PC-9 (cell line): ENCODE measurements around the gene OAS2. TPM values are rescaled to one million over a fixed set of nuclear protein-coding genes. Genes with fewer than 3 reads are reported as not detected.

Experiments used
- BruUV-seq: library from RNA; stranded (reverse); fragments of 400-500 nt; replicated peaks from 2 replicates; lab custom pipeline; 2021; lab: Mats Ljungman, UMichigan
- CTCF ChIA-PET: fragments of 300-600 bp; sonication (Branson Sonifier 250); formaldehyde crosslinking; loops from one replicate; lab custom pipeline; 2022; ENCODE audit warnings: antibody characterized with exemption; lab: Charles Lee
- POLR2A ChIA-PET: fragments of 300-600 bp; sonication (Branson Sonifier 250); formaldehyde crosslinking; loops from one replicate; lab custom pipeline; 2022; ENCODE audit warnings: antibody characterized with exemption; ENCODE audit not compliant: unreplicated experiment; lab: Charles Lee
- DNase-seq, 2 experiments: peaks; one replicate each; pipeline versions ENCODE4 v3.0.0 to v3.0.0-alpha.2; 2015 to 2022; ENCODE audit warnings: mixed read lengths in 1 of 2
- H2AFZ ChIP-seq: fragments of 200-600 bp; sonication (generic); 2 replicates; pipeline ENCODE4 v1.8.1; 2017; ENCODE audit warnings: antibody characterized with exemption
- H3F3A ChIP-seq: fragments of 200-600 bp; sonication (generic); 2 replicates; pipeline ENCODE4 v1.8.1; 2017; ENCODE audit warnings: antibody characterized with exemption, mild to moderate bottlenecking, low read depth; ENCODE audit not compliant: insufficient read depth
- H3K27ac ChIP-seq: fragments of 200-600 bp; sonication (generic); 2 replicates; pipeline ENCODE4 v1.6.1; 2016; ENCODE audit warnings: mixed run types
- H3K27me3 ChIP-seq: fragments of 200-600 bp; sonication (generic); 2 replicates; pipeline ENCODE4 v1.6.1; 2016; ENCODE audit warnings: low read depth, mixed run types; ENCODE audit not compliant: insufficient read depth
- H3K36me3 ChIP-seq: fragments of 200-600 bp; sonication (generic); 2 replicates; pipeline ENCODE4 v1.6.1; 2016; ENCODE audit warnings: low read depth, mixed run types
- H3K4me1 ChIP-seq: fragments of 200-600 bp; sonication (generic); replicated peaks from 2 replicates; pipeline ENCODE4 v1.6.1; 2016; ENCODE audit warnings: mixed run types; ENCODE audit not compliant: insufficient read depth
- H3K4me2 ChIP-seq: fragments of 200-600 bp; sonication (generic); 2 replicates; pipeline ENCODE4 v1.6.1; 2017; ENCODE audit warnings: mixed run types
- H3K4me3 ChIP-seq: fragments of 200-600 bp; sonication (generic); 2 replicates; pipeline ENCODE4 v1.6.1; 2016; ENCODE audit warnings: mixed run types
- H3K79me2 ChIP-seq: fragments of 200-600 bp; sonication (generic); 2 replicates; pipeline ENCODE4 v1.6.1; 2017; ENCODE audit warnings: low read depth, mixed run types
- H3K9me2 ChIP-seq: fragments of 200-600 bp; sonication (generic); 2 replicates; pipeline ENCODE4 v1.8.1; 2017; ENCODE audit warnings: mild to moderate bottlenecking; ENCODE audit not compliant: insufficient read depth
- H3K9me3 ChIP-seq: fragments of 200-600 bp; sonication (generic); 2 replicates; pipeline ENCODE4 v1.8.1; 2016; ENCODE audit warnings: low read depth; ENCODE audit not compliant: insufficient read depth
- H4K20me1 ChIP-seq: fragments of 200-600 bp; sonication (generic); 2 replicates; pipeline ENCODE4 v1.8.1; 2017; ENCODE audit not compliant: insufficient read depth
- EZH2 ChIP-seq: fragments of 200-600 bp; sonication (generic); IDR thresholded peaks from 2 replicates; pipeline ENCODE4 v1.8.0; 2017; ENCODE audit warnings: antibody characterized with exemption, low read depth
- intact Hi-C: fragments of 100-400 bp; cut with micrococcal nuclease; formaldehyde crosslinking; loops from one replicate; pipeline ENCODE4 v1.10.0; 2022; ENCODE audit not compliant: unreplicated experiment
- total RNA-seq: library from RNA; stranded (reverse); gene quantifications from 2 replicates; pipeline ENCODE4 v1.2.3, GENCODE V29; 2021
- TF ChIP-seq, protein P1 (sequence below): fragments of 200-600 bp; sonication (generic); conservative IDR thresholded peaks from 2 replicates; pipeline ENCODE4 v1.6.1; 2017; ENCODE audit warnings: mixed run types, antibody characterized with exemption, mild to moderate bottlenecking, moderate library complexity

OAS2 gene
- total RNA-seq, 1 experiment from 2014 or later = 0.98 TPM

DNA sequence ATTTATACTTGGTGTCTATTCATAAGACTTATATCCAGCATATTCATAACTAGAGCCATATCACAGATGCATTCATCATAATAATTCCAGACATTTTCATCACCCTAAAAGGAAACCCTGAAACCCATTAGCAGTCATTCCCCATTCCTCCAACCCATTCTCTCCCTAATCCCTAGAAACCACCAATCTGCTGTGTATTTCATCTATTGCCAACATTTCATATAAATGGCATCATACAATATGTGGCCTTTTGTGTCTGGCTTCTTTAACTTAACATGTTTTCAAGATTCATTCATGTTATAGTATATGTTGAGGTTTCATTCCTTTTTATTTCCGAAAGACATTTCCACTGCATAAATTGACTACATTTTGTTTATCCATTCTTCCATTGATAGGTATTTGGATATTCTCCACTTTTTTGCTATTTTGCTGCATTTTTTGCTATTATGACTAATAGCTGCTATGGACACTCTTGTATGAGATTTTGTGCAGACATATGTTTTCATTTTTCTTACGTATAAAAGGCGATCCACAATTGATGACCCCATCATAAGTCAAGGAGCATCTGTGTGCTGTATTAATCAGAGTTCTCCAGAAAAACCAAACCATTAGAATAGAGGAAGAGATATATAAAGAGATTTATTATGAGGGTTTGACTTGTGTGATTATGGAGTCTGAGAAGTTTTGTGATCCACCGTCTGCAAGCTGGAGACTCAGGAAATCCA, 5.1 kb upstream of the OAS2 start:
- H3F3A ChIP-seq = no peaks in the 10 kb centered on the region
- no peak overlapping the region for H2AFZ ChIP-seq
- H3K9me3 ChIP-seq = no peaks in the 10 kb centered on the region
- TF ChIP-seq, protein P1, sequence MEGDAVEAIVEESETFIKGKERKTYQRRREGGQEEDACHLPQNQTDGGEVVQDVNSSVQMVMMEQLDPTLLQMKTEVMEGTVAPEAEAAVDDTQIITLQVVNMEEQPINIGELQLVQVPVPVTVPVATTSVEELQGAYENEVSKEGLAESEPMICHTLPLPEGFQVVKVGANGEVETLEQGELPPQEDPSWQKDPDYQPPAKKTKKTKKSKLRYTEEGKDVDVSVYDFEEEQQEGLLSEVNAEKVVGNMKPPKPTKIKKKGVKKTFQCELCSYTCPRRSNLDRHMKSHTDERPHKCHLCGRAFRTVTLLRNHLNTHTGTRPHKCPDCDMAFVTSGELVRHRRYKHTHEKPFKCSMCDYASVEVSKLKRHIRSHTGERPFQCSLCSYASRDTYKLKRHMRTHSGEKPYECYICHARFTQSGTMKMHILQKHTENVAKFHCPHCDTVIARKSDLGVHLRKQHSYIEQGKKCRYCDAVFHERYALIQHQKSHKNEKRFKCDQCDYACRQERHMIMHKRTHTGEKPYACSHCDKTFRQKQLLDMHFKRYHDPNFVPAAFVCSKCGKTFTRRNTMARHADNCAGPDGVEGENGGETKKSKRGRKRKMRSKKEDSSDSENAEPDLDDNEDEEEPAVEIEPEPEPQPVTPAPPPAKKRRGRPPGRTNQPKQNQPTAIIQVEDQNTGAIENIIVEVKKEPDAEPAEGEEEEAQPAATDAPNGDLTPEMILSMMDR = no peak
- TF ChIP-seq EZH2 = no peak
- CTCF ChIA-PET = no interaction called here
- no TSS peak for BruUV-seq
- H4K20me1 ChIP-seq = no peaks in the 10 kb centered on the region
- no peak for DNase-seq
- no peak overlapping the region for H3K4me3 ChIP-seq
- intact Hi-C loops = no loop called here
- 0 out of 2 replicates have a peak, but pooled peaks cover 5% of the 10 kb centered on the region for H3K27me3 ChIP-seq
- H3K79me2 ChIP-seq = no peaks in the 10 kb centered on the region
- POLR2A ChIA-PET = no interaction called here
- no peaks in the 10 kb centered on the region for H3K36me3 ChIP-seq
- no peak overlapping the region for H3K27ac ChIP-seq
- H3K4me1 ChIP-seq = no peaks in the 10 kb centered on the region
- no peaks in the 10 kb centered on the region for H3K9me2 ChIP-seq
- no peak overlapping the region for H3K4me2 ChIP-seq

DNA sequence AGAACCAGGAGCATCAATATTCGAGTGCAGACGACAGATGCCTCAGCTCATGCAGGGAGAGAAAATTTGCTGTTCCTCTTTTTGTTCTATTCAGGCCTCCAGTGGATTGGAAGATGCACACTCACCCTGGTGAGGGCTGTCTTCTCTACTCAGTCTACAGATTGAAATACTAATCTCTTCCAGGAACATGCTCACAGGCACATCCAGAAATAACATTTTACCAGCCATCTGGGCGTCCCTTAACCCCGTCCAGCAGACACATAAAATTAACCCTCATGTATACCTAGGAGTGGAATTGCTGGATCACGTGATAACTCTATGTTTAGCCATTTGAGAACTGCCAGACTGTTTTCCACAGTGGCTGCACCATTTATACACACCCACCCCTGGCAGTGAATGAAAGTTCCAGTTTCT, 4.5 kb upstream of the OAS2 start:
- Histone ChIP-seq H3K79me2 (no peaks in the 10 kb centered on the region), H3K4me3 (no peak overlapping the region), H3K4me2 (no peak overlapping the region), H3K9me3 (no peaks in the 10 kb centered on the region), H3K27ac (no peak overlapping the region), H4K20me1 (no peaks in the 10 kb centered on the region), H3K27me3 (0 out of 2 replicates have a peak, but pooled peaks cover 5% of the 10 kb centered on the region), H3F3A (no peaks in the 10 kb centered on the region), H3K4me1 (no peaks in the 10 kb centered on the region), H3K36me3 (no peaks in the 10 kb centered on the region), H3K9me2 (no peaks in the 10 kb centered on the region), H2AFZ (no peak overlapping the region)
- no peak for DNase-seq
- BruUV-seq = no TSS peak
- TF ChIP-seq, protein P1 = no peak
- TF ChIP-seq EZH2 = no peak
- POLR2A ChIA-PET = no interaction called here
- CTCF ChIA-PET = no interaction called here
- intact Hi-C loops = no loop called here

DNA sequence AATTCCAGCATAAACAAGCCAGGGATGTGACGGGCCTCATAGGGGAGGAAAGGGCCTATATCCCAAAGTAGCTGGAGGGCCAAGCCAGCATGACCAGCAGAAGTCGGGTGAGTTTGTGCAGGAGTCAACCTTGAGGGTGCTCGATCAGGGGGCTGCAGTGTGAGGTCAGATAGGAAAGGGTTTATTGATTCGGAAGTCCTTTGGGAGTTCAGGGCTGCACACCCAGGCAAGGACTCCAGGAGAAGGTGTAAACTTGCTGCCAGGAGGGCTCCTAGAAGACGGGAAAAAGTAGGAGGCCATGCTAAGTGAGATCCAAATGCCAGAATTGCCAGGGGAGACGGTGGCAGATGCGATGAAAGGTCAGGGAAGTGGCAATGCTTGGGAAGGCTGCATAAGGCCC, 3.4 kb upstream of the OAS2 start:
- no peaks in the 10 kb centered on the region for H3K9me2 ChIP-seq
- H3K4me1 ChIP-seq = no peaks in the 10 kb centered on the region
- H3K36me3 ChIP-seq = no peaks in the 10 kb centered on the region
- no peak overlapping the region for H3K4me2 ChIP-seq
- no peaks in the 10 kb centered on the region for H4K20me1 ChIP-seq
- 0 out of 2 replicates have a peak, but pooled peaks cover 5% of the 10 kb centered on the region for H3K27me3 ChIP-seq
- TF ChIP-seq EZH2 = no peak
- TF ChIP-seq, protein P1 = no peak
- H3F3A ChIP-seq = no peaks in the 10 kb centered on the region
- intact Hi-C loops = no loop called here
- H3K9me3 ChIP-seq = no peaks in the 10 kb centered on the region
- POLR2A ChIA-PET = no interaction called here
- no peak overlapping the region for H2AFZ ChIP-seq
- no peak for DNase-seq
- no peak overlapping the region for H3K27ac ChIP-seq
- CTCF ChIA-PET = no interaction called here
- no TSS peak for BruUV-seq
- H3K79me2 ChIP-seq = no peaks in the 10 kb centered on the region
- H3K4me3 ChIP-seq = no peak overlapping the region
